GM04503 (cell line): ENCODE measurements around the gene DIRAS1.
"Not testable (repeated sequence)": the region's sequence is repeated elsewhere in the genome, so short reads cannot be mapped to it uniquely, and the experiment has no call there.

Experiments used
- DNase-seq: peaks from one replicate; pipeline ENCODE4 v3.0.0-alpha.2; 2012; ENCODE audit warnings: low read depth

Gene DIRAS1

GRCh38 chr19:2726904-2727639 lies 5.9 kb upstream of the DIRAS1 start:
- no peak for DNase-seq

- DNase-seq: no peak
Measured at GRCh38 chr19:2726160-2726855, 5.1 kb upstream of the DIRAS1 start.

GRCh38 chr19:2724148-2724557 lies 3.0 kb upstream of the DIRAS1 start:
- no peak for DNase-seq

DNA sequence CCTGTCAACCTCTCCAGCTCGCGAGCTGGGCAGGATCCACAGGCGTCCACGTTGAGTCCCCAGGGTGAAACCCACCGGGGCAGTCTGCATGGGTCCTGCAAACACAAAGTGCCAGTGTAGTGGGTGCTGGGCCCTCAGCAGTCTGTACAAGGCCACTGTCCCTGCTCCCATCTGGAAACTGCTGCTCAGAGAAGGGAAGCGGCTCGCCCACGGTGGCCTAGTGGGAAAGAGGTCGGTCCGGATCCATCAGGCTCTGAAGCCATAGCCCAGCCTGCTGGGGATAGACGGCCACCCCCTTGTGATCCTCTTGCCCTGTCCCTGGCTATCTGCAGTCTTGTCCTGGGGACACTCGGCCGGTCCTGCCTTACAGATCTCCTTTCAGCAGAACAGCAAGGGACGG lies 2.6 kb upstream of the DIRAS1 start:
- DNase-seq: no peak

GRCh38 chr19:2723345-2723715 lies 2.2 kb upstream of the DIRAS1 start:
- DNase-seq: no peak

DNA sequence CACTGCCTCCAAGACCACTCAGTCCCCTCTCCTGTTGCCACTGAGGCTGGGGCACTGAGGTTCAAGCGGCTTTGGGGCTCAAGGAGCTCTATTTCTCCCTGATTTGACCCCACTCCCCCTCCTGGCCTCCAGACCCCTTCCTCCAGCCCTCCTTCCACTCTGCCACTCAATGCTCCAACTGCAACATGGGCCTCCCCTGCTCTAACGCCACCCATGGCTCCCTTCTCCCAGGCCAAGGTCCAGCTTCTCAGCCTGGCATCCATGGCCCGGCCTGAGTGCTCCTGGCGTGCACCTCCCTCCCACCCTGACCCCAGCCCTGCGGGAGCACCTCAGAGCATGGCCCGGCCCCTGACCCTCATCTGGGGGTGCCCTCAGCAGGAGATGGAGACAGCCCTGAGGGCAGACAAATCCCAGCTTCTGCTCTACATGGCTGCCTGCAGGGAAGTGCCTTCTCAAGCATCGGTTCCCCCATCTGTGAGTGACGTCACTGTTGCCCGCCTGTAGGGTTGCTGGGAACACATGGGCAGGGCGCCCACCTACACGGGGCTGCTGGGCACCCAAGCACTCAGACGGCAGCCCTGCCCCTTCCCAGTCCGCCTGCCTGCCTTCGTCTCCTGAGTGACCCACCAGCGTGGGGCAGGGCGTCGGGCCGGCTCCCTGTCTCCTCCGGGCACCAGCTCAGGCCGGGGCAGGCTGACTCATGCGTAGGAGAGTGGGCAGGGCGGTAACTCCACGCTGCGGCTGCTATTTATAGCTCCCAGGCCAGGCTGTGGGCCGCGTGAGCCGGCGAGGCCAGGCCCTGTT lies 1.6 kb upstream of the DIRAS1 start:
- DNase-seq: peak; percentile 43

- DNase-seq: no peak
Measured at GRCh38 chr19:2721570-2722540, 683 bp upstream of the DIRAS1 start.

DNA sequence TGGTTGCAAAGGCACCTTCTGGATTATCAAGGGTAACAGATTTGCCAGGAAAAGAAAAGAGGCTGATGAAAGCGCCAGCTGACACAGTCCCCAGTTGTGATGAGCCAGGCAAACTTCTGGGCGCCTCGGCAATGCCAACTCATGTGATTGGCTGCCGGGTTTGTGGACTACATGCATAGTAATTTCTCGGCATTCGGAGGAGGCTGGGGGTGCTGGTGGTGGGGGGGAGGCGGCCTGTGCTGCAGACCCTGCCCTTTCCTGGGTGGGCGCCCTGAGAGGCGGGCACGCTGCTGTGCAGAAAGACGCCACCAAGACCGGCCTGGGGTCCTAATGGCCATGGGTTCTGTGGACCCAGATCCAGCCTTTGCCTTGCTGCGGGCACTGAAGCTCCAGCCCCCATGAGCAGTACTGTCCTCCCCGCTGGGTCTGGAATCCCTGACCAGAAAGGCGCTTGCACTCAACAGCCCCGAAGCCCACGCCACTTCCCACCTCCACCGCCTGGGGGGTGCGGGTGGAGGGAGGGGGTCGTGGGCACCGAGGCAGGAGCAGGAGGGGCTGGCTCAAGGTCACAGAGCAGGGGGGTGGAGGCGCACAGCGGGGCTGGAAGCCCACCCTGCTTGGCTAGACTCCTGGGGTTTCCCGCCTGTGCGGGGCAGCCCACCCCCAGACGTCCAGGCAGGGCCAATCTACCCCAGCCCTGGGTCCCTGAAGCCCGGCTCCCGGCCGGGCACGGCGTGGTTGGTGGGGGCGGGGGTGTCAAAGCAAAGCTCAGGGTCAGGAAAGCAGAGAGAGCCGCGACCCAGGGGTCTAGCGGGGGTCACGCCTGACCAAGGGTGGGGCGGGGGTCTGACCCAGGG lies 1.0 kb downstream of the DIRAS1 start:
- DNase-seq: peak; percentile 18

- no peak for DNase-seq
Measured at GRCh38 chr19:2719232-2719735, 1.9 kb downstream of the DIRAS1 start.

- no peak for DNase-seq
Measured at GRCh38 chr19:2717638-2718541, 3.3 kb downstream of the DIRAS1 start.

- DNase-seq: no peak
Measured at GRCh38 chr19:2716722-2717637, 4.2 kb downstream of the DIRAS1 start.

GRCh38 chr19:2716275-2716650 lies 4.9 kb downstream of the DIRAS1 start:
- DNase-seq: no peak

- no peak for DNase-seq
Measured at GRCh38 chr19:2715470-2716274, 5.5 kb downstream of the DIRAS1 start.

GRCh38 chr19:2714531-2715269 lies 6.5 kb downstream of the DIRAS1 start:
- DNase-seq: no peak

DNA sequence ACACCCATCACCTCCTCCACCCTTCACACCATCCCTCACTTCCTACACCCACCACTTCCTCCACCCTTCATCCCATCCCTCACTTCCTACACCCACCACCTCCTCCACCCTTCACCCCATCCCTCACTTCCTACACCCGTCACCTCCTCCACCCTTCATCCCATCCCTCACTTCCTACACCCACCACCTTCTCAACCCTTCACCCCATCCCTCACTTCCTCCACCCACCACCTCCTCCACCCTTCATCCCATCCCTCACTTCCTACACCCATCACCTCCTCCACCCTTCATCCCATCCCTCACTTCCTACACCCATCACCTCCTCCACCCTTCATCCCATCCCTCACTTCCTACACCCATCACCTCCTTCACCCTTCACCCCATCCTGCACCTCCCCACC lies 7.1 kb downstream of the DIRAS1 start:
- not testable (repeated sequence) for DNase-seq

DNA sequence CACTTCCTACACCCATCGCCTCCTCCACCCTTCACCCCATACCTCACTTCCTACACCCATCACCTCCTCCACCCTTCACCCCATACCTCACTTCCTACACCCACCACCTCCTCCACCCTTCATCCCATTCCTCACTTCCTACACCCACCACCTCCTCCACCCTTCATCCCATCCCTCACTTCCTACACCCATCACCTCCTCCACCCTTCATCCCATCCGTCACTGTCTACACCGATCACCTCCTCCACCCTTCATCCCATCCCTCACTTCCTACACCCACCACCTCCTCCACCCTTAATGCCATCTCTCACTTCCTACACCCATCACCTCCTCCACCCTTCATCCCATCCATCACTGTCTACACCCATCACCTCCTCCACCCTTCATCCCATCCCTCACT lies 8.0 kb downstream of the DIRAS1 start:
- not testable (repeated sequence) for DNase-seq

DNA sequence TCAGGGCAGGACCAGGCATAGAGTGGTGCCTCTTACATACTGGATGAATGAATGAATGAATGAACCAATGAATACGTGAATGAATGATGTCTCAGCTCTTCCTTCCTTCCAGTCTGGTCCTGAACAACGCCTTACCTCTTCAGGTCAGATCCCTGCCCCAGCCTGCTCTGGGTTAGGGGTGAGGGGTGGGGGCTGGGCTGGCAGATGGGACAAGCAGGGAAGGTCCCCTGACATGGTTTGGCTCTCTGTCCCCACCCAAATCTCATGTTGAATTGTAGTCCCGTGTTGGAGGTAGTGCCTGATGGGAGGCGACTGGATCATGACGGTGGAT lies 9.3 kb downstream of the DIRAS1 start:
- no peak for DNase-seq
